ENCODE data around the gene CDC34. TPM values are rescaled to one million over a fixed set of nuclear protein-coding genes. Genes with fewer than 3 reads are reported as not detected.

Gene CDC34, protein sequence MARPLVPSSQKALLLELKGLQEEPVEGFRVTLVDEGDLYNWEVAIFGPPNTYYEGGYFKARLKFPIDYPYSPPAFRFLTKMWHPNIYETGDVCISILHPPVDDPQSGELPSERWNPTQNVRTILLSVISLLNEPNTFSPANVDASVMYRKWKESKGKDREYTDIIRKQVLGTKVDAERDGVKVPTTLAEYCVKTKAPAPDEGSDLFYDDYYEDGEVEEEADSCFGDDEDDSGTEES
- 19.8 and 23.1 TPM in 2 replicates for total RNA-seq

DNA sequence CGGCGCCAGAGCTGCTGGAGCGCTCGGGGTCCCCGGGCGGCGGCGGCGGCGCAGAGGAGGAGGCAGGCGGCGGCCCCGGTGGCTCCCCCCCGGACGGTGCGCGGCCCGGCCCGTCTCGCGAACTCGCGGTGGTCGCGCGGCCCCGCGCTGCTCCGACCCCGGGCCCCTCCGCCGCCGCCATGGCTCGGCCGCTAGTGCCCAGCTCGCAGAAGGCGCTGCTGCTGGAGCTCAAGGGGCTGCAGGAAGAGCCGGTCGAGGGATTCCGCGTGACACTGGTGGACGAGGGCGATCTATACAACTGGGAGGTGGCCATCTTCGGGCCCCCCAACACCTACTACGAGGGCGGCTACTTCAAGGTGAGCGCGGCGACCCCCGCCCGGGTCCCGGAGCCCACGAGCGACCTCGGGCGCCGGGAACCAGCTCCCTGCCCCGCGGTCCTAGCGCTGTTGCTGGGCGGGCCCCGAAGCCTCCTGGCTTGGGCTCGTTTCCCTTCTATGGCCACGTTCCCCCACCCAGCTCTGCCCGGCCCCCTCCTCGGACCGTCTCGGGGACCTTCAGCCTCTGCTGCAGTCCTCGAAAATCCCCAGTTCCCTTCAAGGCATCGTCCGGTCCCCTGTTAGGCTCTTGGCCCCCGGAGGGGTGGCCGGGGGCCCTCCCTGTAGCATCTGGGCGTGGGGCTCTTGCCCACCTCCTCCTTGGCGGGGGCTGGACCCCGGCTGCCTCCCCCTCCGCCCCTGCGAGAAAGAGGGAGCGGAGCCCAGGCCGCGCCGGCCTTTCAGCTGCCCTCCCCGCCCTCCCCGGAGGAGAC lies at the start of gene CDC34:
Gene CDC34, plus strand, starts transcription at position 8 of the 808 bp plus-strand sequence. Its CDS starts 172 bp downstream, at position 180.
- Mint-ChIP-seq H3K36me3 (ENCODE audit: low read depth) (peaks cover 5% of the 10 kb centered on the region), H3K4me3 (peak within 1 kb of the TSS; percentile 88), H3K27ac (peak within 1 kb of the TSS; percentile 77), H3K9me3 (no peaks in the 10 kb centered on the region), H3K4me1 (peaks cover 18% of the 10 kb centered on the region), H3K27me3 (no peaks in the 10 kb centered on the region)
- no peak for DNase-seq
- CTCF ChIA-PET, result interaction anchor here (0.5 to 1.9 kb wide), 5 partner anchors 11 to 25 kb away, joined by 3 to 11 read pairs (median 6); no protein-coding TSS in a partner anchor
- ATAC-seq (ENCODE audit: low read depth), result peak; percentile 25
- intact Hi-C loops (cut with micrococcal nuclease), result loop anchor here (1.0 to 2.0 kb wide), 4 partner anchors 25 to 265 kb away; partner anchors contain the start of genes PTBP1 and TPGS1
- POLR2A ChIA-PET, result interaction anchor here (0.9 to 1.7 kb wide), 5 partner anchors 21 to 131 kb away, joined by 3 to 14 read pairs (median 4); partner anchors contain the start of genes BSG and RNF126
- TF ChIP-seq, protein P1, sequence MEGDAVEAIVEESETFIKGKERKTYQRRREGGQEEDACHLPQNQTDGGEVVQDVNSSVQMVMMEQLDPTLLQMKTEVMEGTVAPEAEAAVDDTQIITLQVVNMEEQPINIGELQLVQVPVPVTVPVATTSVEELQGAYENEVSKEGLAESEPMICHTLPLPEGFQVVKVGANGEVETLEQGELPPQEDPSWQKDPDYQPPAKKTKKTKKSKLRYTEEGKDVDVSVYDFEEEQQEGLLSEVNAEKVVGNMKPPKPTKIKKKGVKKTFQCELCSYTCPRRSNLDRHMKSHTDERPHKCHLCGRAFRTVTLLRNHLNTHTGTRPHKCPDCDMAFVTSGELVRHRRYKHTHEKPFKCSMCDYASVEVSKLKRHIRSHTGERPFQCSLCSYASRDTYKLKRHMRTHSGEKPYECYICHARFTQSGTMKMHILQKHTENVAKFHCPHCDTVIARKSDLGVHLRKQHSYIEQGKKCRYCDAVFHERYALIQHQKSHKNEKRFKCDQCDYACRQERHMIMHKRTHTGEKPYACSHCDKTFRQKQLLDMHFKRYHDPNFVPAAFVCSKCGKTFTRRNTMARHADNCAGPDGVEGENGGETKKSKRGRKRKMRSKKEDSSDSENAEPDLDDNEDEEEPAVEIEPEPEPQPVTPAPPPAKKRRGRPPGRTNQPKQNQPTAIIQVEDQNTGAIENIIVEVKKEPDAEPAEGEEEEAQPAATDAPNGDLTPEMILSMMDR (IDR thresholded peaks at IDR 0.05), result no peak

DNA sequence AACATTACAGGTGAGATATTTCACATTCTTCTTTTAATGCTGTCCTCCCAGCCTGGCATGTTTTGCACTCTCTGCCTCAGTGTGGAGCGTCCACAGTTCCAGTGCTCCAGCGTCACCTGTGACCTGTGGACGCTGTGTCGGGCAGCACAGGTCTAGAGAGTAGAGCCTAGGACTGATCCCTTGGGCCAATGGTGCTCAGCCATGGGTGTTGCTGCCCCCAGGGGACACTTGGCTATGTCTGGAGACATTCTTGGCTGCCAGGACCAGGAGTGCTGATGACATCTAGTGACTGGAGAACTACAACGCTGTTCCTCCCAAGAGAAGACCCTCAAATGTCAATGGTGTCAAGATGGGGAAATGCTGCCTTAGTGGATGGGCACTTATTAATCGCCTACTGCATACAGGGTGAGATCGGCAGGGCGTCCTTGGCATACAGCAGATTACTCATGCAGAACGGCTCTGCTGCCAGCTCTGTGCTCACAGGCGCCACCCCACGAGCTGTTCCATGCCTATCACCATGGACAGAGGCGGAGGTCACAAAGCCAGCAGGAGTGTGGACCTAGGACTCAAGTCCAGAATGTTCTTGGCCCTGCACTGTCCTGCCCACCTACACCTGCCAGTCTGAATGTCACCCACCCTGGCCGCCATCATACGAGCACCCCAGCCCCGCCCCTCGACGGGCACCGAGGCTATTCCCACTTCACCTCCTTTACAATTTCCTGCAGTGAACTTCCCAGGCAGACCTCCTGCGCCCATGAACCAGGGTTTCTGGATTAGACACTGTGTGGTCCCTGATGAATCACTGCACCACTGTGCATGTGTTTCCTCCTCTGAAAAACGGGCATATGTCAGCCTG lies 49.1 kb upstream of the CDC34 start:
- CTCF ChIA-PET, result no interaction called here
- no peak overlapping the region for H3K4me3 Mint-ChIP-seq
- no peak overlapping the region for H3K27ac Mint-ChIP-seq
- peaks cover 8% of the 10 kb centered on the region for H3K27me3 Mint-ChIP-seq
- POLR2A ChIA-PET, result no interaction called here
- TF ChIP-seq, protein P1 (IDR thresholded peaks at IDR 0.05), result no peak
- intact Hi-C loops (cut with micrococcal nuclease), result no loop called here
- H3K4me1 Mint-ChIP-seq, result peaks cover 6% of the 10 kb centered on the region
- ATAC-seq (ENCODE audit: low read depth) (no peak), DNase-seq (no peak)
- H3K36me3 Mint-ChIP-seq (ENCODE audit: low read depth), result no peaks in the 10 kb centered on the region
- peaks cover 14% of the 10 kb centered on the region for H3K9me3 Mint-ChIP-seq

DNA sequence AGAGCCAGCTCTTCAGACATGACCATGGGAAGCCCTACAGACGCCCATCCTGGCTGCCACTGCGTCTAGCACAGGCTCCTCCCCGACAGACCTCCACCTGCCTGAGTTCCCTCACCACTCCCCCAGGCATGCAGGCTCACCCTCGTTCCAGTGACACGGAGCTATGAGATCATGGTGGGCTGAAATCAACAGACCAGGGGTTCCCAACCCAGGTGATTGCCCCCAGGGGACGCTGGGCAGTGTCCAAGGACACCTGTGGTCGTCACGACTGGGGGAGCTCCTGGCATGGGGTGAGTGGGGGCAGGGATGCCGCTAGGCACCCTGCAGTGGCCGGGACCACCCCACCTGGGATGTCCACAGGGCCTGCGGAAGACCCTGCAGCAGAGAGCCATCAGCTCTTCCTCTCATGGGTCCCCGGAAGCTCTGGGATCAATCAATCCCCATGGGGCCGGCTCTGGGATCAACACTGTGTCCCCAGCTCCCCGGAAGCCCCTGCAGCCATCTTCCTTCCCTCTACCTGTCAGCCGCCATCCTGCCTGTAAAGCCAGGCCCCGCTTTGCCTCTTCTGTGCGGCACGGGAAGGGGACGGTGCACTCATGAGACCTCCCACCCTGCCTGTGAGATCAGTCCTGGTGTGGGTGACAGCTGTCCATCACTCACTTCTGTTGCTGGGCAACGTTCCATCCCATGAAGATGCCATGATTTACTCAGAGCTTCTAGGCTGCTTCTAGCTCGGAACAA lies 48.1 kb upstream of the CDC34 start:
- Mint-ChIP-seq H3K27me3 (peaks cover 8% of the 10 kb centered on the region), H3K4me1 (peaks cover 10% of the 10 kb centered on the region), H3K36me3 (ENCODE audit: low read depth) (no peaks in the 10 kb centered on the region), H3K27ac (no peak overlapping the region), H3K9me3 (peaks cover 14% of the 10 kb centered on the region), H3K4me3 (no peak overlapping the region)
- CTCF ChIA-PET, result no interaction called here
- ATAC-seq (ENCODE audit: low read depth) (no peak), DNase-seq (no peak)
- intact Hi-C loops (cut with micrococcal nuclease), result no loop called here
- TF ChIP-seq, protein P1 (IDR thresholded peaks at IDR 0.05), result no peak
- POLR2A ChIA-PET, result no interaction called here

DNA sequence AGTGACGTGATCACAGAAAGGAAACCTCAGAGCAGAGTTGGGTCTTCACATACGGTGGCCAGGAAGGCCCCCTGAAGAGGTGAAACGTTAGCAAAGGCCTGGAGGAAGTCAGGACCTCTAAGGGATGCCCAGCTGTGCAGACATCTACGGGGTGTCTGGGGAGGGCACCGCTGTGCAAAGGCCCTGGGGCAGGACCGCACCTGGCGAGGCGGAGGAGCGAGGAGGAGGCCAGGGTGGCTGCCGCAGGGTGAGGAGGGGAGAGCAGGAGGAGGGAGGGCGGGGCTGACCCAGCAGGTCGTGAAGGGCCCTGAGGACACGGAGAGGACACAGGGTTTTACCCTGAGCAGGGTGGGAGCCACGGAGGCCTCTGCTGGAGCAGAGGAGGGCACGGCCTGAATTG lies 47.1 kb upstream of the CDC34 start:
- H3K27ac Mint-ChIP-seq, result no peak overlapping the region
- CTCF ChIA-PET, result no interaction called here
- TF ChIP-seq, protein P1 (IDR thresholded peaks at IDR 0.05), result no peak
- no peak for ATAC-seq (ENCODE audit: low read depth)
- intact Hi-C loops (cut with micrococcal nuclease), result no loop called here
- peaks cover 8% of the 10 kb centered on the region for H3K27me3 Mint-ChIP-seq
- peaks cover 11% of the 10 kb centered on the region for H3K4me1 Mint-ChIP-seq
- POLR2A ChIA-PET, result no interaction called here
- H3K4me3 Mint-ChIP-seq, result no peak overlapping the region
- peaks cover 14% of the 10 kb centered on the region for H3K9me3 Mint-ChIP-seq
- no peak for DNase-seq
- no peaks in the 10 kb centered on the region for H3K36me3 Mint-ChIP-seq (ENCODE audit: low read depth)
